SH-SY5Y (cell line): Measurements from ENCODE around the gene SMCO3.

ENCODE experiments used
- GATA2 ChIP-seq: IDR thresholded peaks from 2 replicates; pipeline ENCODE4 v1.6.1; 2011; ENCODE audit warnings: mild to moderate bottlenecking, low read depth, low read length
- GATA3 ChIP-seq: IDR thresholded peaks from 2 replicates; pipeline ENCODE4 v1.6.1; 2011; ENCODE audit warnings: low read depth, mild to moderate bottlenecking, low read length, moderate library complexity

- TF ChIP-seq GATA3 (no peak), GATA2 (no peak)
Observed at GRCh38 chr12:14769466-14769968, 44.5 kb downstream of the SMCO3 start.
